ENCODE measurements around the gene LRPAP1.

GRCh38 chr4:3522326-3522640, 9.9 kb downstream of the LRPAP1 start:
- TF ChIP-seq CTCF (optimal IDR thresholded peaks at IDR 0.05 in 1 of 3, IDR thresholded peaks at IDR 0.05 in 1 of 3, conservative IDR thresholded peaks at IDR 0.05 in 1 of 3; ENCODE audit: extremely low read depth in 1 of 3, insufficient read depth in 2 of 3, low read length in 3 of 3) (no peak), EZH2 (IDR thresholded peaks at IDR 0.05; ENCODE audit: low read length) (no peak)

All from keratinocyte (primary cell).